Esophagus squamous epithelium (tissue), 5 donors: ENCODE results near the gene TMEM201. TPM values are rescaled to one million over a fixed set of nuclear protein-coding genes. Genes with fewer than 3 reads are reported as not detected.
A peak's percentile ranks its signal among the peaks of the same experiment; 100 is the strongest.

Experiments
- DNase-seq: peaks from one replicate; lab custom pipeline; 2025; lab: John Stamatoyannopoulos, UW
- H3K27ac ChIP-seq, 4 donors: fragments of 200-600 bp; sonication (generic); one replicate each; pipeline ENCODE4 v1.5.1; 2016 to 2019; ENCODE audit warnings: mild to moderate bottlenecking in 1 of 4
- H3K27me3 ChIP-seq, 4 donors: fragments of 200-600 bp; sonication (generic); 1 replicate in 3 of 4; 2 replicates in 1 of 4; pipeline versions ENCODE4 v1.5.1 to v1.6.0; 2017 to 2021; ENCODE audit warnings: antibody characterized with exemption in 1 of 4
- H3K36me3 ChIP-seq, 3 donors: fragments of 200-600 bp; sonication (generic); one replicate each; pipeline ENCODE4 v1.5.1; 2016 to 2019
- H3K4me1 ChIP-seq, 3 donors: fragments of 200-600 bp; sonication (generic); one replicate each; pipeline ENCODE4 v1.5.1; 2017 to 2019
- H3K4me3 ChIP-seq, 4 donors: fragments of 200-600 bp; sonication (generic); 1 replicate in 3 of 4; 2 replicates in 1 of 4; pipeline ENCODE4 v1.5.1; 2016 to 2019; ENCODE audit warnings: mild to moderate bottlenecking in 2 of 4, moderate library complexity in 1 of 4
- H3K9me3 ChIP-seq, 3 donors: fragments of 200-600 bp; sonication (generic); one replicate each; pipeline ENCODE4 v1.5.1; 2016 to 2019
- CTCF ChIP-seq, 6 experiments: fragments of 450-650 bp in 4 of 6; fragments of 200-600 bp in 2 of 6; sonication (generic) in 2 of 6; IDR thresholded peaks; one replicate each; pipeline ENCODE4 v1.5.1; 2016 to 2019; ENCODE audit warnings: antibody characterized with exemption in 6 of 6, mild to moderate bottlenecking in 4 of 6, moderate library complexity in 4 of 6
- POLR2A ChIP-seq, 4 donors: fragments of 450-650 bp; IDR thresholded peaks; one replicate each; pipeline ENCODE4 v1.6.1; 2017; ENCODE audit warnings: antibody characterized with exemption in 4 of 4, mild to moderate bottlenecking in 4 of 4, moderate library complexity in 3 of 4
- WGBS, 2 donors: methylation state at CpG; one replicate each; pipeline ENCODE4 v1.1.5; 2018; 5-methylcytosine and 5-hydroxymethylcytosine counted together
- intact Hi-C: fragments of 100-400 bp; cut with DNase I; formaldehyde crosslinking; loops from one replicate; pipeline ENCODE4 v1.15.0; 2022
- total RNA-seq, 4 donors: library from RNA; depleted of rRNA; stranded (reverse); fragments of >200 nt; gene quantifications; one replicate each; pipeline ENCODE4 v1.1.0, GENCODE V29; 2016
- donor health status: DM: yes; HTN: yes; CAD: no.

Gene TMEM201
- total RNA-seq, 4 donors from 2014 or later = 5.0 to 10.3 (median 8.7) TPM

DNA sequence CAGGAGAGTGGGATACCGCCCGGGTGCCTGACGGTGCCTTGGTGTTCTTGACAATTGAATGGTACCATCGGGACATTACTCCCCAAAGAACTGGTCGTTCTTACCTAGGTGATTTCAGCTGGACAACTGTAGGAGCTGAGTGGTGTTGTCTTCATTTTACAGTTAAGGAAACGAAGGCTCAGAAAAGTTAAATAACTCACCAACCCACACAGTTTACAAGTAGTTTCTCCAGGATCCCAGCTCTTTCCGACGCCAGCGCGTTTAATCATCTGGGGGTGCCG is 64.4 kb downstream of the TMEM201 start:
- peaks cover 9 to 27% (median 9%) of the 10 kb centered on the region in 3 donors for H3K4me1 ChIP-seq
- H3K27me3 ChIP-seq = peaks cover 0 to 59% (median 4%) of the 10 kb centered on the region in 4 donors
- peak overlapping the region in 3 of 4 donors; percentile 51 to 73 (median 69) for H3K4me3 ChIP-seq
- H3K27ac ChIP-seq = peak overlapping the region in 3 of 4 donors; percentile 39 to 81 (median 60)
- 45 to 65% methylated on average over 11 of the region's 11 CpGs for WGBS, 2 donors
- intact Hi-C loops = no loop called here
- H3K9me3 ChIP-seq = no peaks in the 10 kb centered on the region
- no peaks in the 10 kb centered on the region for H3K36me3 ChIP-seq
- no peak for DNase-seq
- no peak for TF ChIP-seq POLR2A (IDR thresholded peaks at IDR 0.05)
- no peak for TF ChIP-seq CTCF (IDR thresholded peaks at IDR 0.05)

GRCh38 chr1:9653491-9654050 is 64.9 kb downstream of the TMEM201 start:
- TF ChIP-seq POLR2A (IDR thresholded peaks at IDR 0.05) (no peak), CTCF (IDR thresholded peaks at IDR 0.05) (no peak)
- Histone ChIP-seq H3K4me1 (peaks cover 9 to 27% (median 9%) of the 10 kb centered on the region in 3 donors), H3K27ac (peak overlapping the region in 2 of 4 donors; percentile 39 to 81), H3K4me3 (peak overlapping the region in 2 of 4 donors; percentile 69 to 73), H3K27me3 (peaks cover 0 to 57% (median 4%) of the 10 kb centered on the region in 4 donors), H3K36me3 (no peaks in the 10 kb centered on the region), H3K9me3 (no peaks in the 10 kb centered on the region)
- WGBS, 2 donors = 59 to 90% methylated on average over 6 of the region's 10 CpGs
- DNase-seq = no peak
- intact Hi-C loops = no loop called here

DNA sequence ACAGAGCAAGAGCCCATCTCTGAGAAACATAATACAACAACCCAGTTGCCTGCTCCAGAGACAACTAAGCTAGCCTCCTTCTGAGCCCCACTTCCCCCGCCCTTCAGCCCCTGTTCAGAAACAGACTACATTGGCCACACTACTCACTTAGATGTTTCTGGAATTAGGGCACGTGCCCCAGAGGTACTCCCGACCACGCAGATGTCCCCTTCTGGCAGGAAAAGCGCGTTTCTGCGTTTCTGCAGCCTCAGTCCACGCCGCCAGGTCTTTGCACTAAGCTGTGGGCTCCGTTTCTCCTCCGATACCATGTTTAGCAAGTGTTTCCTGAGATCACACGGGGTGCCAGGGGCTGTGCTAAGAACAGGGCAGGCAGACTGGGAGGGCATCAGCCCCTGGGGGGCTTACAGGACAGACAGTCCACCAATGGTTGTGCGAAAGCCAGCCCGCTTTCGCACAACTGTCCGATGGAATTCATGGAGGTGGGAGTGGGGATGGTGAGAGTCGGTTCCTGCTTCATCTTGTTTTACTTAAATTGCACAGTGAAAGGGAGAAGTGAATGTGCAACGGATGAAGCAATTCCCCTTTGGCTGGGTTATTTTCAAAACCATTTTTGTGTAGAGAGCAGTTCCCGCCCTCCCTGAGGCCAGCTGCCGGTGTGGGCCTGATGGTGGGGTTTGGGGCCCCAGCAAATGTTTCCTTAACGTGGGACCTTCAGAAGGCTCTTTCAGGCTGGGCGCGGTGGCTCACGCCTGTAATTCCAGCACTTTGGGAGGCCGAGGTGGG is 65.5 kb downstream of the TMEM201 start:
- no peak for DNase-seq
- intact Hi-C loops = no loop called here
- no peaks in the 10 kb centered on the region for H3K36me3 ChIP-seq
- no peaks in the 10 kb centered on the region for H3K9me3 ChIP-seq
- H3K27me3 ChIP-seq = peaks cover 0 to 50% (median 4%) of the 10 kb centered on the region in 4 donors
- TF ChIP-seq POLR2A (IDR thresholded peaks at IDR 0.05) (no peak), CTCF (IDR thresholded peaks at IDR 0.05) (no peak)
- H3K4me1 ChIP-seq = peaks cover 9 to 27% (median 10%) of the 10 kb centered on the region in 3 donors
- H3K4me3 ChIP-seq = peak overlapping the region in 2 of 4 donors; percentile 69 to 73
- peak overlapping the region in 2 of 4 donors; percentile 39 to 81 for H3K27ac ChIP-seq
- WGBS, 2 donors = 72 to 86% methylated on average over 18 to 20 of the region's 25 CpGs

GRCh38 chr1:9654834-9655723 is 66.4 kb downstream of the TMEM201 start:
- Histone ChIP-seq H3K9me3 (no peaks in the 10 kb centered on the region), H3K27ac (peak overlapping the region in 1 of 4 donors; percentile 9), H3K4me3 (peak overlapping the region in 1 of 4 donors; percentile 69), H3K4me1 (peaks cover 9 to 27% (median 11%) of the 10 kb centered on the region in 3 donors), H3K36me3 (no peaks in the 10 kb centered on the region), H3K27me3 (peaks cover 0 to 42% (median 2%) of the 10 kb centered on the region in 4 donors)
- DNase-seq = no peak
- no peak for TF ChIP-seq POLR2A (IDR thresholded peaks at IDR 0.05)
- no peak for TF ChIP-seq CTCF (IDR thresholded peaks at IDR 0.05)
- intact Hi-C loops = no loop called here
- 60 to 77% methylated on average over 11 to 16 of the region's 16 CpGs for WGBS, 2 donors
